Measurements from ENCODE around the gene NFIB. TPM values are rescaled to one million over a fixed set of nuclear protein-coding genes. Genes with fewer than 3 reads are reported as not detected.

The NFIB gene
- total RNA-seq, 1 experiment from 2014 or later: 12.5 TPM

- Mint-ChIP-seq H3K27ac (no peak overlapping the region), H3K27me3 (ENCODE audit: low read depth) (peaks cover 11% of the 10 kb centered on the region), H3K36me3 (no peaks in the 10 kb centered on the region), H3K4me3 (no peak overlapping the region), H3K9me3 (no peaks in the 10 kb centered on the region), H3K4me1 (peaks cover 26% of the 10 kb centered on the region)
- TF ChIP-seq FOXK1 (CRISPR knock-in tag; IDR thresholded peaks at IDR 0.05) (no peak), ZNF232 (CRISPR knock-in tag; IDR thresholded peaks at IDR 0.05) (no peak), USF2 (CRISPR knock-in tag; IDR thresholded peaks at IDR 0.05) (no peak), OVOL2 (CRISPR knock-in tag; IDR thresholded peaks at IDR 0.05; ENCODE audit: borderline replicate concordance) (no peak), ZNF532 (CRISPR knock-in tag; IDR thresholded peaks at IDR 0.05; ENCODE audit: borderline replicate concordance) (no peak), ZNF281 (CRISPR knock-in tag; IDR thresholded peaks at IDR 0.05) (no peak), ZNF121 (CRISPR knock-in tag; IDR thresholded peaks at IDR 0.05) (no peak), CREB1 (CRISPR knock-in tag; IDR thresholded peaks at IDR 0.05) (no peak), NR3C1 (CRISPR knock-in tag; conservative IDR thresholded peaks at IDR 0.05; ENCODE audit: low read depth) (no peak), IRF2 (CRISPR knock-in tag; IDR thresholded peaks at IDR 0.05; ENCODE audit: borderline replicate concordance, low read depth) (no peak)
- ChIA-PET CTCF (interaction anchor here (1.6 kb wide), 1 partner anchor 10 kb away, joined by 24 read pairs; no protein-coding TSS in a partner anchor), POLR2A (no interaction called here)
- DNase-seq (ENCODE audit: low spot score) (no peak), ATAC-seq (no peak)
These were observed 29.5 kb upstream of the NFIB start for GRCh38 chr9:14343261-14344031.

GRCh38 chr9:14342736-14343135, 28.8 kb upstream of the NFIB start:
- no peak for DNase-seq (ENCODE audit: low spot score)
- CTCF ChIA-PET: no interaction called here
- peaks cover 4% of the 10 kb centered on the region for H3K27me3 Mint-ChIP-seq (ENCODE audit: low read depth)
- H3K4me3 Mint-ChIP-seq: no peak overlapping the region
- H3K36me3 Mint-ChIP-seq: no peaks in the 10 kb centered on the region
- peaks cover 21% of the 10 kb centered on the region for H3K4me1 Mint-ChIP-seq
- POLR2A ChIA-PET: no interaction called here
- no peak overlapping the region for H3K27ac Mint-ChIP-seq
- H3K9me3 Mint-ChIP-seq: no peaks in the 10 kb centered on the region
- no peak for TF ChIP-seq ZNF121 (CRISPR knock-in tag; IDR thresholded peaks at IDR 0.05)
- TF ChIP-seq ZBTB43 (CRISPR knock-in tag; IDR thresholded peaks at IDR 0.05): no peak
- no peak for TF ChIP-seq FOXP4 (CRISPR knock-in tag; IDR thresholded peaks at IDR 0.05)
- TF ChIP-seq, protein P1, sequence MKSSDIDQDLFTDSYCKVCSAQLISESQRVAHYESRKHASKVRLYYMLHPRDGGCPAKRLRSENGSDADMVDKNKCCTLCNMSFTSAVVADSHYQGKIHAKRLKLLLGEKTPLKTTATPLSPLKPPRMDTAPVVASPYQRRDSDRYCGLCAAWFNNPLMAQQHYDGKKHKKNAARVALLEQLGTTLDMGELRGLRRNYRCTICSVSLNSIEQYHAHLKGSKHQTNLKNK (CRISPR knock-in tag; IDR thresholded peaks at IDR 0.05): no peak
- no peak for ATAC-seq
